ENCODE data around the gene PDLIM3.
A peak's percentile ranks its signal among the peaks of the same experiment; 100 is the strongest.
"Not testable (repeated sequence)": the region's sequence is repeated elsewhere in the genome, so short reads cannot be mapped to it uniquely, and the experiment has no call there.

The PDLIM3 gene

GRCh38 chr4:185514182-185514697 is 21.1 kb downstream of the PDLIM3 start:
- Histone ChIP-seq H3K27me3 (ENCODE audit: control insufficient read depth in 1 of 2, insufficient read depth in 2 of 2, low read length in 2 of 2) (no peaks in the 10 kb centered on the region), H3K9ac (ENCODE audit: low read length) (no peak overlapping the region), H3K9me3 (ENCODE audit: low read length) (no peaks in the 10 kb centered on the region), H3K4me3 (ENCODE audit: low read depth in 1 of 2, low read length in 2 of 2) (no peak overlapping the region), H3K36me3 (ENCODE audit: insufficient read depth, low read length) (peaks cover 21% of the 10 kb centered on the region), H3K4me1 (ENCODE audit: insufficient read depth, low read length) (peaks cover 10% of the 10 kb centered on the region), H3K27ac (ENCODE audit: low read depth, low read length) (peak overlapping the region; percentile 2)

GRCh38 chr4:185513489-185514181 is 21.7 kb downstream of the PDLIM3 start:
- Histone ChIP-seq H3K9ac (ENCODE audit: low read length) (no peak overlapping the region), H3K36me3 (ENCODE audit: insufficient read depth, low read length) (peaks cover 21% of the 10 kb centered on the region), H3K4me1 (ENCODE audit: insufficient read depth, low read length) (peaks cover 10% of the 10 kb centered on the region), H3K4me3 (ENCODE audit: low read depth in 1 of 2, low read length in 2 of 2) (no peak overlapping the region), H3K9me3 (ENCODE audit: low read length) (no peaks in the 10 kb centered on the region), H3K27ac (ENCODE audit: low read depth, low read length) (peak overlapping the region; percentile 2), H3K27me3 (ENCODE audit: control insufficient read depth in 1 of 2, insufficient read depth in 2 of 2, low read length in 2 of 2) (no peaks in the 10 kb centered on the region)

- peaks cover 27% of the 10 kb centered on the region for H3K36me3 ChIP-seq (ENCODE audit: insufficient read depth, low read length)
- no peaks in the 10 kb centered on the region for H3K27me3 ChIP-seq (ENCODE audit: control insufficient read depth in 1 of 2, insufficient read depth in 2 of 2, low read length in 2 of 2)
- H3K4me1 ChIP-seq (ENCODE audit: insufficient read depth, low read length): peaks cover 10% of the 10 kb centered on the region
- no peak overlapping the region for H3K4me3 ChIP-seq (ENCODE audit: low read depth in 1 of 2, low read length in 2 of 2)
- H3K27ac ChIP-seq (ENCODE audit: low read depth, low read length): no peak overlapping the region
- no peak overlapping the region for H3K9ac ChIP-seq (ENCODE audit: low read length)
- H3K9me3 ChIP-seq (ENCODE audit: low read length): no peaks in the 10 kb centered on the region
Observed at GRCh38 chr4:185512516-185512915, 22.8 kb downstream of the PDLIM3 start.

- peaks cover 27% of the 10 kb centered on the region for H3K36me3 ChIP-seq (ENCODE audit: insufficient read depth, low read length)
- H3K27me3 ChIP-seq (ENCODE audit: control insufficient read depth in 1 of 2, insufficient read depth in 2 of 2, low read length in 2 of 2); H3K27ac ChIP-seq (ENCODE audit: low read depth, low read length): not testable (repeated sequence)
Observed at GRCh38 chr4:185511243-185511642, 24.1 kb downstream of the PDLIM3 start.

GRCh38 chr4:185510806-185511205 is 24.5 kb downstream of the PDLIM3 start:
- H3K4me3 ChIP-seq (ENCODE audit: low read depth in 1 of 2, low read length in 2 of 2): no peak overlapping the region
- H3K27ac ChIP-seq (ENCODE audit: low read depth, low read length): no peak overlapping the region
- no peak overlapping the region for H3K9ac ChIP-seq (ENCODE audit: low read length)
- H3K4me1 ChIP-seq (ENCODE audit: insufficient read depth, low read length): peaks cover 10% of the 10 kb centered on the region
- H3K36me3 ChIP-seq (ENCODE audit: insufficient read depth, low read length): peaks cover 27% of the 10 kb centered on the region
- no peaks in the 10 kb centered on the region for H3K9me3 ChIP-seq (ENCODE audit: low read length)
- no peaks in the 10 kb centered on the region for H3K27me3 ChIP-seq (ENCODE audit: control insufficient read depth in 1 of 2, insufficient read depth in 2 of 2, low read length in 2 of 2)

More at GRCh38 chr4:185511243-185511642, 24.1 kb downstream of the PDLIM3 start:
- H3K4me3 ChIP-seq (ENCODE audit: low read depth in 1 of 2, low read length in 2 of 2); H3K9me3 ChIP-seq (ENCODE audit: low read length); H3K4me1 ChIP-seq (ENCODE audit: insufficient read depth, low read length); H3K9ac ChIP-seq (ENCODE audit: low read length): not testable (repeated sequence)

- no peaks in the 10 kb centered on the region for H3K9me3 ChIP-seq (ENCODE audit: low read length)
- peak overlapping the region; percentile 27 for H3K27ac ChIP-seq (ENCODE audit: low read depth, low read length)
- peaks cover 15% of the 10 kb centered on the region for H3K4me1 ChIP-seq (ENCODE audit: insufficient read depth, low read length)
- H3K27me3 ChIP-seq (ENCODE audit: control insufficient read depth in 1 of 2, insufficient read depth in 2 of 2, low read length in 2 of 2): no peaks in the 10 kb centered on the region
- H3K9ac ChIP-seq (ENCODE audit: low read length): no peak overlapping the region
- H3K36me3 ChIP-seq (ENCODE audit: insufficient read depth, low read length): peaks cover 10% of the 10 kb centered on the region
- no peak overlapping the region for H3K4me3 ChIP-seq (ENCODE audit: low read depth in 1 of 2, low read length in 2 of 2)
Observed at GRCh38 chr4:185508181-185508580, 27.1 kb downstream of the PDLIM3 start.

GRCh38 chr4:185506422-185506821 is 28.9 kb downstream of the PDLIM3 start:
- Histone ChIP-seq H3K9ac (ENCODE audit: low read length) (no peak overlapping the region), H3K27me3 (ENCODE audit: control insufficient read depth in 1 of 2, insufficient read depth in 2 of 2, low read length in 2 of 2) (no peaks in the 10 kb centered on the region), H3K4me3 (ENCODE audit: low read depth in 1 of 2, low read length in 2 of 2) (no peak overlapping the region), H3K9me3 (ENCODE audit: low read length) (no peaks in the 10 kb centered on the region), H3K36me3 (ENCODE audit: insufficient read depth, low read length) (peaks cover 17% of the 10 kb centered on the region), H3K27ac (ENCODE audit: low read depth, low read length) (no peak overlapping the region), H3K4me1 (ENCODE audit: insufficient read depth, low read length) (peaks cover 11% of the 10 kb centered on the region)

- Histone ChIP-seq H3K4me1 (ENCODE audit: insufficient read depth, low read length) (peaks cover 7% of the 10 kb centered on the region), H3K4me3 (ENCODE audit: low read depth in 1 of 2, low read length in 2 of 2) (peak overlapping the region in 1 of 2 donors; percentile 13), H3K9ac (ENCODE audit: low read length) (no peak overlapping the region), H3K9me3 (ENCODE audit: low read length) (no peaks in the 10 kb centered on the region), H3K36me3 (ENCODE audit: insufficient read depth, low read length) (peaks cover 25% of the 10 kb centered on the region), H3K27ac (ENCODE audit: low read depth, low read length) (peak overlapping the region; percentile 35), H3K27me3 (ENCODE audit: control insufficient read depth in 1 of 2, insufficient read depth in 2 of 2, low read length in 2 of 2) (no peaks in the 10 kb centered on the region)
Observed at GRCh38 chr4:185504098-185505047, 30.9 kb downstream of the PDLIM3 start.

GRCh38 chr4:185502386-185502785 is 32.9 kb downstream of the PDLIM3 start:
- Histone ChIP-seq H3K4me3 (ENCODE audit: low read depth in 1 of 2, low read length in 2 of 2) (no peak overlapping the region), H3K9ac (ENCODE audit: low read length) (no peak overlapping the region), H3K36me3 (ENCODE audit: insufficient read depth, low read length) (peaks cover 19% of the 10 kb centered on the region), H3K27me3 (ENCODE audit: control insufficient read depth in 1 of 2, insufficient read depth in 2 of 2, low read length in 2 of 2) (no peaks in the 10 kb centered on the region), H3K9me3 (ENCODE audit: low read length) (no peaks in the 10 kb centered on the region), H3K4me1 (ENCODE audit: insufficient read depth, low read length) (peaks cover 7% of the 10 kb centered on the region), H3K27ac (ENCODE audit: low read depth, low read length) (no peak overlapping the region)

GRCh38 chr4:185500576-185500975 is 34.7 kb downstream of the PDLIM3 start:
- peaks cover 7% of the 10 kb centered on the region for H3K4me1 ChIP-seq (ENCODE audit: insufficient read depth, low read length)
- no peak overlapping the region for H3K27ac ChIP-seq (ENCODE audit: low read depth, low read length)
- H3K36me3 ChIP-seq (ENCODE audit: insufficient read depth, low read length): peaks cover 19% of the 10 kb centered on the region
- no peaks in the 10 kb centered on the region for H3K9me3 ChIP-seq (ENCODE audit: low read length)
- H3K27me3 ChIP-seq (ENCODE audit: control insufficient read depth in 1 of 2, insufficient read depth in 2 of 2, low read length in 2 of 2): no peaks in the 10 kb centered on the region
- H3K9ac ChIP-seq (ENCODE audit: low read length): no peak overlapping the region
- H3K4me3 ChIP-seq (ENCODE audit: low read depth in 1 of 2, low read length in 2 of 2): no peak overlapping the region

- H3K36me3 ChIP-seq (ENCODE audit: insufficient read depth, low read length): peaks cover 19% of the 10 kb centered on the region
- no peak overlapping the region for H3K9ac ChIP-seq (ENCODE audit: low read length)
- no peak overlapping the region for H3K4me3 ChIP-seq (ENCODE audit: low read depth in 1 of 2, low read length in 2 of 2)
- H3K27ac ChIP-seq (ENCODE audit: low read depth, low read length): no peak overlapping the region
- H3K4me1 ChIP-seq (ENCODE audit: insufficient read depth, low read length): peaks cover 6% of the 10 kb centered on the region
- H3K9me3 ChIP-seq (ENCODE audit: low read length): no peaks in the 10 kb centered on the region
- no peaks in the 10 kb centered on the region for H3K27me3 ChIP-seq (ENCODE audit: control insufficient read depth in 1 of 2, insufficient read depth in 2 of 2, low read length in 2 of 2)
Observed at GRCh38 chr4:185500035-185500434, 35.3 kb downstream of the PDLIM3 start.
